Activated naive CD4-positive, alpha-beta T cell treated with anti-CD3 and anti-CD28 coated beads, Interleukin-2, amount 50 U/mL, for 72 hours (primary cell): ENCODE data around the gene MRPS16. TPM values are rescaled to one million over a fixed set of nuclear protein-coding genes. Genes with fewer than 3 reads are reported as not detected.
"Not testable (repeated sequence)": the region's sequence is repeated elsewhere in the genome, so short reads cannot be mapped to it uniquely, and the experiment has no call there.

Source experiments
- ATAC-seq, 2 donors: fragments of 150-1000 bp; cut with Tn5 transposase; 2 replicates each; pipeline ENCODE4 v1.10.0; 2021; ENCODE audit warnings: mild to moderate bottlenecking in 2 of 2, moderate library complexity in 2 of 2
- DNase-seq, 2 donors: peaks; one replicate each; pipeline ENCODE4 v3.0.0; 2021 to 2022; ENCODE audit warnings: low spot score in 2 of 2
- H3K27ac Mint-ChIP-seq, 2 donors: one replicate each; pipeline ENCODE4 v1.8.0; 2022; ENCODE audit warnings: mild to moderate bottlenecking in 2 of 2, mixed read lengths in 2 of 2
- H3K36me3 Mint-ChIP-seq, 2 donors: one replicate each; pipeline ENCODE4 v1.8.0; 2022; ENCODE audit warnings: mixed read lengths in 2 of 2
- H3K9me3 Mint-ChIP-seq, 2 donors: one replicate each; pipeline ENCODE4 v1.8.0; 2022; ENCODE audit warnings: mixed read lengths in 2 of 2
- total RNA-seq, 2 donors: library from RNA; stranded (reverse); gene quantifications; one replicate each; pipeline ENCODE4 v1.2.3, GENCODE V29; 2022

The MRPS16 gene
- 100 to 1,000 TPM in 1 of 2 donors, 10 to 100 TPM in 1; 99.4 to 125 TPM for total RNA-seq

GRCh38 chr10:73252445-73253224 lies at the start of gene MRPS16:
MRPS16 (minus strand) TSS chr10:73252644; CDS start chr10:73252482, 162 bp downstream.
- DNase-seq = peak; percentile 87 to 93
- H3K36me3 Mint-ChIP-seq = peaks cover 28% of the 10 kb centered on the region in 2 donors
- no peaks in the 10 kb centered on the region for H3K9me3 Mint-ChIP-seq
- peak within 1 kb of the TSS; percentile 97 to 98 for H3K27ac Mint-ChIP-seq
- ATAC-seq = peak; percentile 84 to 96

DNA sequence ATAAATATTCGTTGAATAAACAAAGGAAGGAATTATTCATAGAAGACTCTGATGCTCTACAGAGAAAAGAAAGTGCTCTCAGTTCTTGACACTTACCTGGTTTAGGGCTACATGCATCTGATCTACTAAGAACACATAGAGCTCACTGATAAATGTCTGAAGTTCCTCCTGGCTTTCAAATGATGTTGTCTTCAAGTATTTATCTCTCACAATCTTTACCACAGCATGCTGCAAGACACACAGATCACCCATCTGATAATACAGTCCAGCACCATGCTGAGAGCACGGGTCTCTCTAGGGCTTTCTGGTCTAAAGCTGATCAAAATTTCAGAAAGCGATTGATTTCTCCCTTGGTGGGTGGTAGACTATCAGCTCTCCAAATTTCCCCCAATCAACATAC lies 44.5 kb upstream of the MRPS16 start:
- H3K36me3 Mint-ChIP-seq = no peaks in the 10 kb centered on the region
- H3K9me3 Mint-ChIP-seq = no peaks in the 10 kb centered on the region
- H3K27ac Mint-ChIP-seq = no peak overlapping the region
- DNase-seq (no peak), ATAC-seq (peak in 1 of 2 donors; percentile 18)

DNA sequence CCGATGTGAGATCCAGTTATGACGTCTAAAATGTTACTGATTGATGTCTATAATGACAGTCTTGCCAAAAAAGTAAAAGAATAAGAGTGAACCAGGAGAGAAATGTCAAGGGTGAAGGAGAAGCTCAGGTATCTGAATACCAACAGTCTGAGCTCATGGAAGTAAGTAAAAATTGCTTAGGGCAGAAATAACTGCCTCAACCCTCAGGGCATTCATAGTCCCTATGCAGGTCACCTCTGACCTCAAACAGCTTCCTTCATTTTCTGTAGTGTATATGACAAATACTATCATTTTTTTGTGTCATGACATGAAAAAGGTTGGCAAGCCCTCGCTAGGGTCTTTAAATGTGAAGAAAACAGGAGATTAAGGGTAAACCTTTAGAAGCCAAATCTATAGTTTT lies 41.0 kb upstream of the MRPS16 start:
- DNase-seq = no peak
- ATAC-seq = no peak
- Mint-ChIP-seq H3K27ac (no peak overlapping the region), H3K9me3 (peaks cover 0 to 7% of the 10 kb centered on the region in 2 donors), H3K36me3 (peaks cover 7 to 13% of the 10 kb centered on the region in 2 donors)

- ATAC-seq (no peak), DNase-seq (no peak)
- no peak overlapping the region for H3K27ac Mint-ChIP-seq
- peaks cover 7 to 13% of the 10 kb centered on the region in 2 donors for H3K36me3 Mint-ChIP-seq
- H3K9me3 Mint-ChIP-seq = peaks cover 0 to 7% of the 10 kb centered on the region in 2 donors
Observed at GRCh38 chr10:73289958-73290357, 37.5 kb upstream of the MRPS16 start.

DNA sequence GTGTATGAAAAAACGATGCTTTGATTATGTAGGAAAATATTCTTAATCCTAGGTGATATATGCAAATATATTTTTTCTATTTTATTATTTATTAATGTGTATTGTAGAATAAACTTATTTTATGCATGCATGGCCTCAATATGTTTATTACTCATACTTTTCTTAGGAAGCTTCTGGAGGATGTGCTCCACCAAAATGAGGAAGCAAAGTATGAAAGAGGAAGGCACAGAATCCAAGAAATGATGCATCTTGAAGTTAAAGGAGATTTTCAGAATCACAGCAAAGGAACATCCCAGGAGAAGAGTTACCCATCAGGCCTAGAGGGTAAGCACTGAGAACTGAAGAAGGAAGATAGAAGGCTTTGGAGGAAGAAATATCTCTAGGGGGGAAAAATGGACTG lies 35.0 kb upstream of the MRPS16 start:
- no peak overlapping the region for H3K27ac Mint-ChIP-seq
- DNase-seq (no peak), ATAC-seq (no peak)
- H3K36me3 Mint-ChIP-seq = peaks cover 7 to 13% of the 10 kb centered on the region in 2 donors
- peaks cover 0 to 7% of the 10 kb centered on the region in 2 donors for H3K9me3 Mint-ChIP-seq

- no peak for ATAC-seq
- H3K27ac Mint-ChIP-seq = no peak overlapping the region
Observed at GRCh38 chr10:73281097-73281496, 28.7 kb upstream of the MRPS16 start.

DNA sequence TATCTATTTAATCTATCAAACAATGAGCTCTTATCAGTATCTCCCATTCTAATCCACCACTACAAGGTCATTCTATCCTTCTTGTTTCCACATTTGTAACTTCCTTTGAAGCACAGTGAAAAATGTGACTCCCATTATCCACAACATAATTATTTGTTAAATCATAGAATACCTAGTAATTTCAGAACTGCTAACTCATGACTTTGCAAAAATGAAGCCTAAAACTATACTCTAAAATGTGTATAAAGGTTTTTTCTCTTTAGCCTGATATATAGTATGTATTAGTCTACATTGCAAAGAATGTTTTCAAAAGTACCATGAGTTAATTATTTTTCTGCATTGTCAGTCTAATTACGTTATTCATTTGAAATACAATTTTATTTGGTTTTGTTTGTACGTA lies 12.0 kb upstream of the MRPS16 start:
- no peak for DNase-seq
- Mint-ChIP-seq H3K9me3 (no peaks in the 10 kb centered on the region), H3K27ac (peak overlapping the region in 1 of 2 donors; percentile 28), H3K36me3 (no peaks in the 10 kb centered on the region)
- ATAC-seq = no peak

More at GRCh38 chr10:73281097-73281496, 28.7 kb upstream of the MRPS16 start:
- DNase-seq = no peak
- H3K9me3 Mint-ChIP-seq = no peaks in the 10 kb centered on the region
- H3K36me3 Mint-ChIP-seq = no peaks in the 10 kb centered on the region

DNA sequence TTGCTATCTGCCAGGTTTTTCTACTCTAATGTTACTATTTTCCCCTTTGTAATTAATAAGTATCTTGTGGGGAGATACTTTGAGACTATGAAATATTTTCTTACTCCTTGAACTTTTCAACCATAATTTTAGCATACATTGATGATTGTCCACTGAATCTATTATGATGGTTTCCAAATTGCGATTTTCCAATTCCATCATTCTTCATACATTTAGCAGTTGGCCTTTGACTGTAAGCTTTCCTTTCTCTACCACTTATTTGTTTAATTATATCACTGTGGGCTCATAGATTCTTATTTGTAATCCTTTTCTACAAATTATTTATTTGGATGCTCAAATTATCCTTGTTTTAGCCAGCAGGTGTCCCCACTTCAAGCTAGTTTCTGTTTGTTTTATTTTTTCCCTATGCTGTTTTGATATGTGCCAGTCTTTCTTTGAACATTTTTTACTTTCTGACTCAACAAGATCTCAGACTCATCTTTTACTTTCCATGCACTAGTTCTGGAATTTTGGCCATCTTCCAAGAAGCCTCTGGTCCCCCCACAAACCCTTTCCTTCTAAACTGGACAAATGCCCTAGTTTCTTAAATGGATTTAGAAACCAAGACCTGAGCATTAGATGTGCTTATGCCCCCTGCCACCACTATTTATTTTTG lies 11.4 kb upstream of the MRPS16 start:
- no peak for ATAC-seq
- Mint-ChIP-seq H3K9me3 (peaks cover 0 to 4% of the 10 kb centered on the region in 2 donors), H3K27ac (peak overlapping the region in 1 of 2 donors; percentile 28), H3K36me3 (peaks cover 0 to 3% of the 10 kb centered on the region in 2 donors)
- DNase-seq = no peak

DNA sequence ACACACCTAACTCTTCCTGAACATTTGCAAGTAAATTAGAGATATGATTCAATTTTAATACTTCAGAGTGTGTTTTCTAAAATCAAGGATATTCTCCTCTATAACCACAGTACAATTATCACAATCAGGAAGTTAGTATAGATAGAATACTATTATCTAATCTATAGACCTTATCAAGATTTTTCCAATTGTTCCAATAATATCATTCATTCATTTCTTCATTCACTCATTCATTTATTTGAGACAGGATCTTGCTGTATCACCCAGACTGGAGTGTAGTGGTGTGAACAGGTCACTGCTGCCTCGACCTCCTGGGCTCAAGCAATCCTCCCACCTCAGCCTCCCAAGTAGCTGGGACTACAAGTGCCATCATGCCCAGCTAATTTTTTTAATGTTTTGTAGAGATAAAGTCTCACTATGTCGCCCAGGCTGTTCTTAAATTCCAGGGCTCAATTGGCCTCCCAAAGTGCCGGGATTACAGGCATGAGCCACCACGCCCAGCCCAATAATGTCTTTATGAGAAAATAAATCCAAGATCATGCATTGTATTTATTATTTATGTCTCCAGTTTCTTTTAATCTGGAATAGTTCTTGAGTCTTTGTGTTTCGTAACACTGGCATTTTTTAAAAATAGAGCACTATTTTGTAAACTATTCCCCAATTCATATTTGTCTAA lies 10.6 kb upstream of the MRPS16 start:
- DNase-seq (no peak), ATAC-seq (no peak)
- peaks cover 0 to 4% of the 10 kb centered on the region in 2 donors for H3K9me3 Mint-ChIP-seq
- no peak overlapping the region for H3K27ac Mint-ChIP-seq
- H3K36me3 Mint-ChIP-seq = peaks cover 0 to 5% of the 10 kb centered on the region in 2 donors

DNA sequence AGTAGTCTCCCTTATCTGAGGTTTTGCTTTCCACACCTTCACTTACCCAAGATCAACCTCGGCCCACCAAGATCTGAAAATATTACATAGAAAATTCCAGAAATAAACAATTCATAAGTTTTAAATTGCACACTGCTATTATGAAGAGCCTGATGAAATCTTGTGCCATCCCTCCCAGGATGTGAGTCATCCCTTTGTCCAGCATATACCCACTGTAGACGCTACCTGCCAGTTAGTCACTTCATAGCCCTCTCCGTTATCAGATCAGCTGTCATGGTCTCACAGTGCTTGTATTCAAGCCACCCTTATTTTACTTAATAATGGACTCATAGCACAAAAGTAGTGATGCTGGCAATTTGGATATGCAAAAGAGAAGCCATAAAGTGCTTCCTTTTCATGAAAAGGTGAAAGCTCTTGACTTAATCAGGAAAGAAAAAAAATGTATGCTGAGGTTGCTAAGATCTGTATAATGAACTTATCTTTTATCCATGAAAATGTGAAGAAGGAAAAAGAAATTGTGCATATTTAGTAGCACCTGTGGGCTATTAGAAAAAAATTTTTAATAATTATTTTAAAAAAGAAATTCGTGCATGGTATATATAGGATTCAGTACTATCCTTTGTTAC lies 9.8 kb upstream of the MRPS16 start:
- ATAC-seq (peak in 1 of 2 donors; percentile 49), DNase-seq (no peak)
- H3K27ac Mint-ChIP-seq = no peak overlapping the region

GRCh38 chr10:73261362-73261995 lies 9.0 kb upstream of the MRPS16 start:
- H3K27ac Mint-ChIP-seq = no peak overlapping the region
- ATAC-seq (no peak), DNase-seq (no peak)
- H3K9me3 Mint-ChIP-seq = peaks cover 0 to 4% of the 10 kb centered on the region in 2 donors
- H3K36me3 Mint-ChIP-seq = peaks cover 0 to 5% of the 10 kb centered on the region in 2 donors

More for the DNA sequence above, 9.8 kb upstream of the MRPS16 start:
- Mint-ChIP-seq H3K36me3 (peaks cover 0 to 5% of the 10 kb centered on the region in 2 donors), H3K9me3 (peaks cover 0 to 4% of the 10 kb centered on the region in 2 donors)

DNA sequence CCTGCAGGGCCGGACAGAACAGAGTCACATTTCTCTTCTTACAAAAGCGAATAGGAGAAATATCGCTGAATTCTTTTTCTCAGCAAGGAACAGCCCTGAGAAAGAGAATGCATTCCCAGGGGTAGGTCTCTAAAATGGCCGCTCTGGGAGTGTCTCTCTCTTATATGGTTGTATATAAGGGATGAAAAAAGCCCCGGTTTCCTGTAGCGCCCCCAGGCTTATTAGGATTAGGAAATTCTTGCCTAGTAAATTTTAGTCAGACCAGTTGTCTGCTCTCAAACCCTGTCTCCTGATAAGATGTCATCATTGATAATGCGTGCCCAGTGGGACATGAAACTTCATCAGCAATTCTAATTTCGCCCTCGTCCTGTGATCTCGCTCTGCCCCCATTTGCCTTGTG lies 6.2 kb upstream of the MRPS16 start:
- H3K9me3 Mint-ChIP-seq, H3K27ac Mint-ChIP-seq, ATAC-seq, H3K36me3 Mint-ChIP-seq, DNase-seq: not testable (repeated sequence)

GRCh38 chr10:73253225-73253555 lies 746 bp upstream of the MRPS16 start:
- ATAC-seq (peak in 1 of 2 donors; percentile 6), DNase-seq (no peak)
- peaks cover 22 to 28% of the 10 kb centered on the region in 2 donors for H3K36me3 Mint-ChIP-seq
- H3K27ac Mint-ChIP-seq = peak overlapping the region; percentile 97 to 98
- no peaks in the 10 kb centered on the region for H3K9me3 Mint-ChIP-seq

- H3K9me3 Mint-ChIP-seq = no peaks in the 10 kb centered on the region
- H3K36me3 Mint-ChIP-seq = peaks cover 31 to 33% of the 10 kb centered on the region in 2 donors
- peak overlapping the region; percentile 97 to 98 for H3K27ac Mint-ChIP-seq
- DNase-seq (peak in 1 of 2 donors; percentile 16), ATAC-seq (peak in 1 of 2 donors; percentile 79)
Observed at GRCh38 chr10:73251683-73252444, 580 bp downstream of the MRPS16 start.

- Mint-ChIP-seq H3K36me3 (peaks cover 67 to 68% of the 10 kb centered on the region in 2 donors), H3K9me3 (no peaks in the 10 kb centered on the region), H3K27ac (peak overlapping the region; percentile 90 to 97)
- no peak for DNase-seq
- no peak for ATAC-seq
Observed at GRCh38 chr10:73248259-73248724, 4.2 kb downstream of the MRPS16 start.
